SK-N-SH (cell line): ENCODE results near the gene KCNJ5. TPM values are rescaled to one million over a fixed set of nuclear protein-coding genes. Genes with fewer than 3 reads are reported as not detected.

Experiments used
- CTCF ChIA-PET: fragments of 300-600, 350-600 bp; formaldehyde crosslinking; extraction: SDS; loops from one replicate; lab custom pipeline; 2021; lab: Yijun Ruan, JAX
- POLR2A ChIA-PET: fragments of 350-600 bp; sonication (Branson Sonifier 250); formaldehyde crosslinking; extraction: SDS; loops from one replicate; lab custom pipeline; 2020; ENCODE audit warnings: antibody characterized with exemption, inconsistent platforms; lab: Yijun Ruan, JAX
- DNase-seq: peaks from one replicate; pipeline ENCODE4 v3.0.0; 2012
- H2AFZ ChIP-seq: fragments of 200-600 bp; sonication (generic); 2 replicates; pipeline ENCODE4 v1.8.1; 2016; ENCODE audit warnings: antibody characterized with exemption, mild to moderate bottlenecking, low read depth
- H3F3A ChIP-seq: fragments of 200-600 bp; sonication (generic); replicated peaks from 2 replicates; pipeline ENCODE3; 2016; ENCODE audit warnings: antibody characterized with exemption, mild to moderate bottlenecking; ENCODE audit not compliant: insufficient read depth
- H3K27ac ChIP-seq, 2 experiments: fragments of 200-500 bp in 1 of 2; fragments of 200-600 bp in 1 of 2; sonication (Bioruptor generic) in 1 of 2; sonication (generic), shearing (Covaris generic) in 1 of 2; 2 replicates each; pipeline versions ENCODE4 v1.5.1 to v1.6.1; 2014 to 2016; ENCODE audit warnings: low read depth in 2 of 2, inconsistent platforms in 1 of 2, low read length in 1 of 2, mild to moderate bottlenecking in 1 of 2, mixed read lengths in 1 of 2
- H3K27me3 ChIP-seq: fragments of 200-600 bp; sonication (generic), shearing (Covaris generic); 2 replicates; pipeline ENCODE4 v1.6.1; 2016; ENCODE audit warnings: mixed run types; ENCODE audit not compliant: insufficient read depth
- H3K36me3 ChIP-seq, 2 experiments: fragments of 200-500 bp in 1 of 2; fragments of 200-600 bp in 1 of 2; sonication (Bioruptor generic) in 1 of 2; sonication (generic) in 1 of 2; replicated peaks in 1 of 2; 2 replicates each; pipeline versions ENCODE3 to v1.5.1; 2014 to 2016; ENCODE audit warnings: low read length in 1 of 2, mild to moderate bottlenecking in 1 of 2; ENCODE audit not compliant: insufficient read depth in 2 of 2, control insufficient read depth in 1 of 2
- H3K4me1 ChIP-seq, 2 experiments: fragments of 200-500 bp in 1 of 2; fragments of 200-600 bp in 1 of 2; sonication (Bioruptor generic) in 1 of 2; sonication (generic), shearing (Covaris generic) in 1 of 2; 2 replicates each; pipeline versions ENCODE4 v1.5.1 to v1.6.1; 2014 to 2016; ENCODE audit warnings: low read depth in 1 of 2, low read length in 1 of 2, mixed run types in 1 of 2; ENCODE audit not compliant: insufficient read depth in 2 of 2, control insufficient read depth in 1 of 2
- H3K4me2 ChIP-seq: fragments of 200-600 bp; sonication (generic), shearing (Covaris generic); 2 replicates; pipeline ENCODE4 v1.6.1; 2017; ENCODE audit warnings: mixed run types
- H3K4me3 ChIP-seq, 2 experiments: fragments of 200-500 bp in 1 of 2; fragments of 200-600 bp in 1 of 2; sonication (Bioruptor generic) in 1 of 2; sonication (generic), shearing (Covaris generic) in 1 of 2; 2 replicates each; pipeline versions ENCODE4 v1.5.1 to v1.8.1; 2014 to 2016; ENCODE audit warnings: low read depth in 2 of 2, inconsistent platforms in 1 of 2, low read length in 1 of 2, mild to moderate bottlenecking in 1 of 2, mixed read lengths in 1 of 2, moderate library complexity in 1 of 2
- H3K79me2 ChIP-seq: fragments of 200-600 bp; sonication (generic); 2 replicates; pipeline ENCODE4 v1.8.1; 2017; ENCODE audit warnings: mild to moderate bottlenecking; ENCODE audit not compliant: insufficient read depth
- H3K9ac ChIP-seq: fragments of 200-600 bp; sonication (generic); 2 replicates; pipeline ENCODE4 v1.6.1; 2017; ENCODE audit warnings: mixed run types
- H3K9me2 ChIP-seq: fragments of 200-600 bp; sonication (generic); 2 replicates; pipeline ENCODE4 v1.6.1; 2017; ENCODE audit warnings: mixed run types
- H3K9me3 ChIP-seq: fragments of 200-600 bp; sonication (generic); 2 replicates; pipeline ENCODE4 v1.6.1; 2017; ENCODE audit warnings: mixed run types, mild to moderate bottlenecking, moderate library complexity
- H4K20me1 ChIP-seq: fragments of 200-600 bp; sonication (generic); 2 replicates; pipeline ENCODE4 v1.6.1; 2017; ENCODE audit warnings: mild to moderate bottlenecking, mixed run types; ENCODE audit not compliant: insufficient read depth
- EP300 ChIP-seq, 2 experiments: IDR thresholded peaks; 2 replicates each; pipeline versions ENCODE4 v1.4.0 to v1.6.1; 2012; ENCODE audit warnings: borderline replicate concordance in 1 of 2, low read depth in 1 of 2, low read length in 1 of 2
- FOSL2 ChIP-seq: IDR thresholded peaks from 2 replicates; pipeline ENCODE4 v1.4.0; 2012; ENCODE audit warnings: low read depth, mild to moderate bottlenecking, moderate library complexity, borderline replicate concordance
- FOXM1 ChIP-seq: IDR thresholded peaks from 2 replicates; pipeline ENCODE4 v1.4.0; 2012; ENCODE audit warnings: low read depth, mild to moderate bottlenecking
- JUND ChIP-seq: IDR thresholded peaks from 2 replicates; pipeline ENCODE4 v1.4.0; 2012
- MXI1 ChIP-seq: IDR thresholded peaks from 2 replicates; pipeline ENCODE4 v1.6.1; 2012; ENCODE audit warnings: mild to moderate bottlenecking, low read depth, low read length, improper control_type of control experiment
- NRF1 ChIP-seq: IDR thresholded peaks from 2 replicates; pipeline ENCODE4 v1.6.1; 2012; ENCODE audit warnings: low read depth, mild to moderate bottlenecking, low read length
- PBX3 ChIP-seq: IDR thresholded peaks from 2 replicates; pipeline ENCODE4; 2012
- REST ChIP-seq: IDR thresholded peaks from 2 replicates; pipeline ENCODE4 v1.6.1; 2012; ENCODE audit warnings: mild to moderate bottlenecking, low read depth, low read length, moderate library complexity
- RFX5 ChIP-seq: IDR thresholded peaks from 2 replicates; pipeline ENCODE4 v1.6.1; 2012; ENCODE audit warnings: mild to moderate bottlenecking, improper control_type of control experiment, low read length
- RXRA ChIP-seq: IDR thresholded peaks from 2 replicates; pipeline ENCODE4 v1.4.0; 2012; ENCODE audit warnings: low read depth, mild to moderate bottlenecking, borderline replicate concordance
- SIN3A ChIP-seq: IDR thresholded peaks from 2 replicates; pipeline ENCODE4 v1.6.1; 2012; ENCODE audit warnings: low read depth, mild to moderate bottlenecking, low read length, moderate library complexity, borderline replicate concordance
- TAF1 ChIP-seq: IDR thresholded peaks from 2 replicates; pipeline ENCODE4 v1.6.1; 2012; ENCODE audit warnings: low read depth, mild to moderate bottlenecking, low read length, moderate library complexity, borderline replicate concordance
- TEAD4 ChIP-seq: IDR thresholded peaks from 2 replicates; pipeline ENCODE4 v1.4.0; 2012; ENCODE audit warnings: mild to moderate bottlenecking, borderline replicate concordance; ENCODE audit not compliant: insufficient read depth
- USF2 ChIP-seq: fragments of 150-350 bp; IDR thresholded peaks from 2 replicates; pipeline ENCODE4 v1.6.1; 2017; ENCODE audit warnings: antibody characterized with exemption, low read length, low read depth, borderline replicate concordance
- YY1 ChIP-seq: IDR thresholded peaks from 2 replicates; pipeline ENCODE4 v1.4.0; 2012; ENCODE audit warnings: low read depth, mild to moderate bottlenecking
- ZBTB33 ChIP-seq: IDR thresholded peaks from 2 replicates; pipeline ENCODE4 v1.4.0; 2012; ENCODE audit warnings: low read depth, borderline replicate concordance
- WGBS: methylation state at CpG from one replicate; pipeline ENCODE4 v1.1.6; 2017; ENCODE audit warnings: low lambda C conversion rate; 5-methylcytosine and 5-hydroxymethylcytosine counted together
- polyA plus RNA-seq, 3 experiments: library from polyadenylated mRNA; depleted of rRNA; stranded (reverse); fragments of >200 nt; gene quantifications; 2 replicates each; pipeline ENCODE4 v1.2.3, GENCODE V29; 2012

The KCNJ5 gene
- polyA plus RNA-seq, 1 of the 3 experiments (the other 2 are of a cell fraction) = 0.03 TPM

- Histone ChIP-seq H3K9me2 (no peaks in the 10 kb centered on the region), H3K4me2 (no peak overlapping the region), H3K36me3 (no peaks in the 10 kb centered on the region), H4K20me1 (no peaks in the 10 kb centered on the region), H3K79me2 (no peaks in the 10 kb centered on the region), H3K9ac (no peak overlapping the region), H3K9me3 (no peaks in the 10 kb centered on the region), H3K27me3 (no peaks in the 10 kb centered on the region; the same call in 1 of the 2 replicates), H2AFZ (no peak overlapping the region), H3K27ac (no peak overlapping the region), H3K4me3 (no peak overlapping the region), H3K4me1 (peaks cover 5 to 22% of the 10 kb centered on the region in 2 experiments; a peak in 2 of 4 replicates), H3F3A (no peaks in the 10 kb centered on the region)
- POLR2A ChIA-PET = no interaction called here
- CTCF ChIA-PET = interaction anchor here (1.0 to 13.6 kb wide), 7 partner anchors 10 to 47 kb away, joined by 3 to 201 read pairs (median 4); partner anchors contain the start of gene KCNJ5
- no peak for TF ChIP-seq RFX5
- TF ChIP-seq TEAD4 = no peak
- 89% methylated on average over 8 of the region's 8 CpGs for WGBS
- DNase-seq = no peak
These were observed 18.4 kb downstream of the KCNJ5 start for GRCh38 chr11:128909438-128910125.

GRCh38 chr11:128910576-128910975, 19.4 kb downstream of the KCNJ5 start:
- no peaks in the 10 kb centered on the region for H3F3A ChIP-seq
- no peak for DNase-seq
- H3K79me2 ChIP-seq = no peaks in the 10 kb centered on the region
- 92% methylated on average over 3 of the region's 3 CpGs for WGBS
- H3K27me3 ChIP-seq = no peaks in the 10 kb centered on the region; the same call in 1 of the 2 replicates
- H2AFZ ChIP-seq = no peak overlapping the region
- no peaks in the 10 kb centered on the region for H3K9me2 ChIP-seq
- H3K9ac ChIP-seq = no peak overlapping the region
- no peak overlapping the region for H3K4me3 ChIP-seq
- no peaks in the 10 kb centered on the region for H3K9me3 ChIP-seq
- H3K36me3 ChIP-seq = no peaks in the 10 kb centered on the region
- H3K27ac ChIP-seq = no peak overlapping the region
- POLR2A ChIA-PET = no interaction called here
- no peak overlapping the region for H3K4me2 ChIP-seq
- no peaks in the 10 kb centered on the region for H4K20me1 ChIP-seq
- CTCF ChIA-PET = interaction anchor here (0.7 to 13.6 kb wide), 5 partner anchors 10 to 46 kb away, joined by 3 to 201 read pairs (median 8); partner anchors contain the start of gene KCNJ5
- TF ChIP-seq RXRA (no peak), ZBTB33 (no peak), MXI1 (no peak), SIN3A (no peak), TAF1 (no peak), YY1 (no peak), USF2 (no peak), FOSL2 (no peak), PBX3 (no peak), REST (no peak), FOXM1 (no peak), TEAD4 (no peak), JUND (no peak), EP300 (IDR thresholded peaks at IDR 0.05; ENCODE audit: borderline replicate concordance in 1 of 2, low read depth in 1 of 2, low read length in 1 of 2) (no peak), NRF1 (no peak)
- TF ChIP-seq, all 33 proteins: peak for 0
- peaks cover 5 to 22% of the 10 kb centered on the region in 2 experiments; a peak in 2 of 4 replicates for H3K4me1 ChIP-seq
